Skeletal muscle tissue (tissue), 4 donors: ENCODE data around the gene FTCD. TPM values are rescaled to one million over a fixed set of nuclear protein-coding genes. Genes with fewer than 3 reads are reported as not detected.
"Not testable (repeated sequence)": the region's sequence is repeated elsewhere in the genome, so short reads cannot be mapped to it uniquely, and the experiment has no call there.

Experiments
- H3K27ac ChIP-seq: one replicate; pipeline ENCODE4 v1.7.0; 2013; ENCODE audit warnings: mild to moderate bottlenecking, low read depth, low read length, inconsistent platforms
- H3K27me3 ChIP-seq, 3 donors: one replicate each; pipeline ENCODE4 v1.7.0; 2013; ENCODE audit warnings: low read length in 3 of 3; ENCODE audit not compliant: control insufficient read depth in 3 of 3, insufficient read depth in 3 of 3
- H3K36me3 ChIP-seq, 3 donors: one replicate each; pipeline ENCODE4 v1.7.0; 2013; ENCODE audit warnings: low read length in 3 of 3; ENCODE audit not compliant: control insufficient read depth in 3 of 3, insufficient read depth in 3 of 3
- H3K4me1 ChIP-seq, 3 donors: one replicate each; pipeline ENCODE4 v1.7.0; 2013; ENCODE audit warnings: low read length in 3 of 3, mild to moderate bottlenecking in 3 of 3; ENCODE audit not compliant: control insufficient read depth in 3 of 3, insufficient read depth in 3 of 3
- H3K4me3 ChIP-seq, 3 donors: one replicate each; pipeline ENCODE4 v1.7.0; 2013; ENCODE audit warnings: low read length in 3 of 3
- H3K9ac ChIP-seq, 3 donors: one replicate each; pipeline ENCODE4 v1.7.0; 2013; ENCODE audit warnings: low read length in 3 of 3, mild to moderate bottlenecking in 3 of 3, moderate library complexity in 2 of 3, low read depth in 1 of 3
- H3K9me3 ChIP-seq, 3 donors: one replicate each; pipeline ENCODE4 v1.7.0; 2013; ENCODE audit warnings: low read length in 3 of 3; ENCODE audit not compliant: control insufficient read depth in 3 of 3
- total RNA-seq: library from RNA; depleted of rRNA; stranded (reverse); fragments of >200 nt; gene quantifications from one replicate; pipeline ENCODE4 v1.2.3, GENCODE V29; 2014
- donor health status: Osteomylitis.

Gene FTCD
- total RNA-seq, 1 donor from 2014 or later: 0.52 TPM

- H3K9ac ChIP-seq: peak overlapping the region in 1 of 3 donors; percentile 70
- peaks cover 6 to 14% (median 11%) of the 10 kb centered on the region in 3 donors for H3K27me3 ChIP-seq
- H3K27ac ChIP-seq: no peak overlapping the region
- H3K4me1 ChIP-seq: peaks cover 0 to 14% (median 11%) of the 10 kb centered on the region in 3 donors
- H3K9me3 ChIP-seq: no peaks in the 10 kb centered on the region
- peak overlapping the region in 1 of 3 donors; percentile 13 for H3K4me3 ChIP-seq
- no peaks in the 10 kb centered on the region for H3K36me3 ChIP-seq
Measured at GRCh38 chr21:46152927-46153246, 2.5 kb downstream of the FTCD start.

- Histone ChIP-seq H3K27ac (no peak overlapping the region), H3K27me3 (peaks cover 6 to 14% (median 11%) of the 10 kb centered on the region in 3 donors), H3K36me3 (no peaks in the 10 kb centered on the region), H3K4me1 (peaks cover 0 to 14% (median 11%) of the 10 kb centered on the region in 3 donors), H3K9ac (peak overlapping the region in 1 of 3 donors; percentile 70), H3K4me3 (no peak overlapping the region), H3K9me3 (no peaks in the 10 kb centered on the region)
Measured at GRCh38 chr21:46151989-46152926, 3.1 kb downstream of the FTCD start.

GRCh38 chr21:46151261-46151988 is 4.0 kb downstream of the FTCD start:
- H3K27ac ChIP-seq: no peak overlapping the region
- H3K36me3 ChIP-seq: no peaks in the 10 kb centered on the region
- H3K4me3 ChIP-seq: no peak overlapping the region
- H3K9me3 ChIP-seq: no peaks in the 10 kb centered on the region
- peaks cover 6 to 14% (median 11%) of the 10 kb centered on the region in 3 donors for H3K27me3 ChIP-seq
- H3K4me1 ChIP-seq: peaks cover 0 to 14% (median 11%) of the 10 kb centered on the region in 3 donors
- no peak overlapping the region for H3K9ac ChIP-seq

- H3K36me3 ChIP-seq: no peaks in the 10 kb centered on the region
- peaks cover 6 to 14% (median 11%) of the 10 kb centered on the region in 3 donors for H3K27me3 ChIP-seq
- H3K9me3 ChIP-seq: no peaks in the 10 kb centered on the region
- no peak overlapping the region for H3K4me3 ChIP-seq
- no peak overlapping the region for H3K27ac ChIP-seq
- no peak overlapping the region for H3K9ac ChIP-seq
- peaks cover 0 to 14% (median 11%) of the 10 kb centered on the region in 3 donors for H3K4me1 ChIP-seq
Measured at GRCh38 chr21:46150491-46151121, 4.8 kb downstream of the FTCD start.

GRCh38 chr21:46150073-46150472 is 5.3 kb downstream of the FTCD start:
- H3K27ac ChIP-seq: no peak overlapping the region
- H3K9me3 ChIP-seq: no peaks in the 10 kb centered on the region
- H3K27me3 ChIP-seq: peaks cover 6 to 14% (median 11%) of the 10 kb centered on the region in 3 donors
- H3K4me1 ChIP-seq: peaks cover 0 to 14% (median 11%) of the 10 kb centered on the region in 3 donors
- no peak overlapping the region for H3K9ac ChIP-seq
- H3K4me3 ChIP-seq: no peak overlapping the region
- H3K36me3 ChIP-seq: no peaks in the 10 kb centered on the region

- no peaks in the 10 kb centered on the region for H3K36me3 ChIP-seq
- H3K27me3 ChIP-seq: peaks cover 6 to 14% (median 11%) of the 10 kb centered on the region in 3 donors
- no peak overlapping the region for H3K27ac ChIP-seq
- no peak overlapping the region for H3K4me3 ChIP-seq
- H3K4me1 ChIP-seq: peaks cover 0 to 14% (median 11%) of the 10 kb centered on the region in 3 donors
- no peak overlapping the region for H3K9ac ChIP-seq
- no peaks in the 10 kb centered on the region for H3K9me3 ChIP-seq
Measured at GRCh38 chr21:46149205-46149901, 6.0 kb downstream of the FTCD start.

- no peak overlapping the region for H3K9ac ChIP-seq
- H3K4me1 ChIP-seq: peaks cover 5 to 9% (median 8%) of the 10 kb centered on the region in 3 donors
- no peaks in the 10 kb centered on the region for H3K36me3 ChIP-seq
- peaks cover 3 to 14% (median 11%) of the 10 kb centered on the region in 3 donors for H3K27me3 ChIP-seq
- H3K9me3 ChIP-seq: no peaks in the 10 kb centered on the region
- no peak overlapping the region for H3K27ac ChIP-seq
- no peak overlapping the region for H3K4me3 ChIP-seq
Measured at GRCh38 chr21:46148106-46148505, 7.3 kb downstream of the FTCD start.

- not testable (repeated sequence) for H3K36me3 ChIP-seq, H3K9me3 ChIP-seq, H3K27ac ChIP-seq, H3K4me3 ChIP-seq, H3K9ac ChIP-seq, H3K4me1 ChIP-seq
- peaks cover 3 to 11% (median 10%) of the 10 kb centered on the region in 3 donors for H3K27me3 ChIP-seq
Measured at GRCh38 chr21:46147429-46147828, 8.0 kb downstream of the FTCD start.

GRCh38 chr21:46146856-46147255 is 8.5 kb downstream of the FTCD start:
- Histone ChIP-seq H3K9me3 (no peaks in the 10 kb centered on the region), H3K4me3 (no peak overlapping the region), H3K27ac (no peak overlapping the region), H3K4me1 (peaks cover 0 to 5% (median 3%) of the 10 kb centered on the region in 3 donors), H3K9ac (no peak overlapping the region), H3K36me3 (no peaks in the 10 kb centered on the region), H3K27me3 (peaks cover 3 to 10% (median 7%) of the 10 kb centered on the region in 3 donors)
